Measurements from ENCODE around the gene DHRS2. TPM values are rescaled to one million over a fixed set of nuclear protein-coding genes. Genes with fewer than 3 reads are reported as not detected.

Gene DHRS2
- total RNA-seq, 1 experiment from 2014 or later, result 0.42 TPM

DNA sequence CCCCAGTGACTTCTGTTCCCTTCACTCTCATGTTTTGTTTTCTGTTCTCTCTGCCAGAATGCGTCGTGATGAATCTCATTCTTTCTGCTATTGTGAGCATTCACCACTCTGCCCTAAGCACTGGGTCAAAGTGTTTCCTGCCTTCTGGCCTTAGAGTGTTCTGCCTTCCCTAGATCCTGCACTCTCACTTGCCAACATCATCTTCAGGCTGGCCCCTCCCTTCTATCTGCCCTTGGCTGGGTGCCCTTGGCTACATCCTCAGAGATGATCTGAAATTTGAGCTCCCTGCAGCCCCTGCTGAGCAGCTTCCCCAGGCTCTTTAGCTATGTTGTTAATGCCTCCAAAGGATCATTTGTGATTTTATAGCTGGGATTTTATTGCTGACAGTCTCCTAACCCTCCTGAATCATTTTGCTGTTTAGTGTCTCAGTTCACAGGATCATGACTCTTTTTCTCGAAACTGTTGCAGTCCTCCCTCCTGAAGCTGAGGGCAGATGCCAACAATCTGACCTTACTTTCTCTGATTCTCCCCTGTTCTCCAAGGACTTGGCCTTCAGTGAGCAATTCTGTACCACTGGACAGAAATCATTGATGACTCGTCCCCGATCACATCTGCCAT, 4.5 kb downstream of the DHRS2 start:
- in situ Hi-C loops (cut with HindIII; ENCODE audit: low pct_unique_long_range_greater_than_20kb, low sequenced_read_pairs), result no loop called here
- peak; percentile 41 for DNase-seq (ENCODE audit: low read depth, low spot score)

DNA sequence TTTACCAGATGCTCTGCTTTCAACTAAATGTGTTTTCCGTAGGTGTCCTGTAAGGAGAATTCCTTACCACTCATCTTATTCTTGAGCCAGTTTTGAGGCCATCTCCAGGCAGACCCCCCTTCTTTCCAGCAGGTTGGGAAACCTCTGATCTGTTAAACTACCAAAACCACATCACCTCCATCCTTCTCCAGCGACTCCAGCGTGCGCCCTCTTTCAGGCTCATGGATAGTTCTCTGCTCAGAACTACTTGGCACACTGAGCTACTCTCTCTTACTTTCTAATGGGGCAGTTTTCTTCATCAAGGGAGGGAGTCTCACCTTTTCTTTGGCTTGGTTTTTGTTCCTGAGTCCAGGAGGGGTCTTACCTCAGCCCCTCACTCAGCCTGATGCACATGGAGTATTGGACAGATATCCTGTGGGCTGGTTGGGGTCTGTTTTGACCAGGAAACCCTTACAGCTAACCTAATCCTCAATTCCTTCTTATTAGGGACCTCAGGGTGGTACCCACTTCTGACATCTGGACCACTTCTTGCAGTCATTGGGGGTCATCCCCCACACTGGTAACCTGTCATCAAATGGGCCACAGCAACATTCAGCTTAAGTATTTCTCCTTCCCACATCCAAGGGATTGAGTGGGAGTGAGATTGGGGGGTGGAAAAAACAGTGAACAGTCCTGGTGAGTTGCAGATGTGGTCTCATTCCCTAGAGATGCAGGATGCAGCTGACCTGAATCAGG, 5.2 kb downstream of the DHRS2 start:
- DNase-seq (ENCODE audit: low read depth, low spot score), result no peak
- in situ Hi-C loops (cut with HindIII; ENCODE audit: low pct_unique_long_range_greater_than_20kb, low sequenced_read_pairs), result no loop called here

DNA sequence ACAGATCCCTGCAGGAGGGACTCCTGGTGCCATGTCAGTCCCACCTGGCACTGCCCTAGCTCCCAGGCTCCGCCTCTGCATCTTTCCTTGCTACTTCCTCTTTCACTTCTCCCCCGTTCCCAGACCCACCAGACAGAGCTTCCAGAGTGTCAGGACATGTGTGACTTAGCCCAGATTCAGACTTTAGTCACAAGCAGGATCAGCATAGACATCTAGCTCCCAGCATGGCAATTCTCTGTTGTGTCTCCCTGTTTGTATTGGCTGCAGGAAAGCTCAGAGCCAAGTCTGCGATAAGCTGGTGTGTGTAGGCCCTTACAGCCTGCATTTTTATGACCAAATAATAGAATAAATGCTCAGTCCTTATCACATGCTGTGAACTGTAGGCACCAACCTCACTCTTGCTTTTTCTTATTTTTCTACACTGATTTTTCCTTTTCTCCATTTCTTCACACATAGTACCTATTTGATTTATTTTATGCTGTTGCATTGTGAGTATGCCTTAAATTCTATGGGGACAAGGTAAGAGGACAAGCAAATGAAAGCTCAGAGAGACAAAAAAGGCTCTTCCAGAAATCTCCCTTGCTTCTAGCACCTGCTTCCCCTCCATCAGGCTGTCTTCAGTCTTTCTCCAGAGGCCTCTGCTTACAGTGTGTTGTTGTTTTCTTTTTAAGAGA, 5.9 kb downstream of the DHRS2 start:
- DNase-seq (ENCODE audit: low read depth, low spot score), result no peak
- in situ Hi-C loops (cut with HindIII; ENCODE audit: low pct_unique_long_range_greater_than_20kb, low sequenced_read_pairs), result no loop called here

DNA sequence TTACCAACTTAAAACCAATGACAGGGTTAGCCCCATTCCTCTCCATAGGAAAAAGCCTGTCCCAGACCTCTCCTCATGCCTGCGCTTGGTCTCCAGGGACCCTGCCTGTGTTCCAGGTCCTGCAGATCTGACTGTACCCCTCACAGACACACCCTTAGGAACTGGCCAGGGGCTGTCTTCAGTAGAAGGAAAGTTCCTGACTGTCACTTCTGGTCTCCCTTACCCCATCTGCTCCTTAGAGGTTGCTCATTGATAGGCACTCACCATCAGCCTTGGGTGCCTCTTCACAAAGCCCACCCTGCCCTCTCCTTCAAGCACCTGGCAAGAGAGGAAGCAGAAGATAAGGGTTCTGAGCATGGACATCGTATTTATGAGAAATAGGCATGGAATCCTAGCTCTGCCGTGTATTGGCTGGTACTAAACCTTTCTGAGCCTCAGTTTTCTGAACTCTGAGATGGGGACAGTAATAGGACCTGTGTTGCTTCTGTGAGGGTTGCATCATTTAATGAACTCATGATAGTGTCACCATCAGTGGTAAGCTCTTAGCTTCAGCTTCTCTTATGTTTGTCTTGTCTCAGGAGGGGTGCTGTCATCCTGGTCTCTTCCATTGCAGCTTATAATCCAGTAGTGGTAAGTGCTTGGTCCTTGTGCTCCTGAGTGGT, 7.5 kb downstream of the DHRS2 start:
- DNase-seq (ENCODE audit: low read depth, low spot score), result no peak
- in situ Hi-C loops (cut with HindIII; ENCODE audit: low pct_unique_long_range_greater_than_20kb, low sequenced_read_pairs), result no loop called here

DNA sequence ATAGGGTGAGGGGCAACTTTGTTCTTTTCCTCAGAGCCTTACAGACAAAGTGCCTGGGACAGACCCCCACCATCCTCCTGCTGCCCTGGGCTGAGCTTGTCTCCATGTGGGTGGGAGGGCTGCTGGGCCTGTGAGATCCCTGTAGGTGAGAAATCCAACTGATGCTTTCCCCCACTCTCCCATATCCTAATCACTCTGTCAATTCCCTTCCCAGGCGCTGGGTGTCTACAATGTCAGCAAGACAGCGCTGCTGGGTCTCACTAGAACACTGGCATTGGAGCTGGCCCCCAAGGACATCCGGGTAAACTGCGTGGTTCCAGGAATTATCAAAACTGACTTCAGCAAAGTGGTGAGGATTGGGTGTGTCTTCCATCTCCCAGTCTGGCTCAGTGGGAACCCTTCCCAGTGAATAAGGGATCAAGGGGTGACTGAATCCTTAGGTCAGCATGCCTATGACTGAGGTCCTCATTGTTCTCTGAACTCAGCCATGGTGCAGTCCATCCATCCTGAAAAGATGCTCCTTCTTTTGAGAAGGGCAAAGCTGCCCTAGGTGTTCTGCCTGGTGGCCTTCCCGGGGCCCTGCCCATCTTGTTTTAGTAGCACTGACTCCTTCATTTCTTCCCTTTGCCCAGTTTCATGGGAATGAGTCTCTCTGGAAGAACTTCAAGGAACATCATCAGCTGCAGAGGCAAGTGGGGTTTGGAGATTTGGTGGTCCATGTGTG, 8.2 kb downstream of the DHRS2 start:
- in situ Hi-C loops (cut with HindIII; ENCODE audit: low pct_unique_long_range_greater_than_20kb, low sequenced_read_pairs), result no loop called here
- DNase-seq (ENCODE audit: low read depth, low spot score), result no peak

DNA sequence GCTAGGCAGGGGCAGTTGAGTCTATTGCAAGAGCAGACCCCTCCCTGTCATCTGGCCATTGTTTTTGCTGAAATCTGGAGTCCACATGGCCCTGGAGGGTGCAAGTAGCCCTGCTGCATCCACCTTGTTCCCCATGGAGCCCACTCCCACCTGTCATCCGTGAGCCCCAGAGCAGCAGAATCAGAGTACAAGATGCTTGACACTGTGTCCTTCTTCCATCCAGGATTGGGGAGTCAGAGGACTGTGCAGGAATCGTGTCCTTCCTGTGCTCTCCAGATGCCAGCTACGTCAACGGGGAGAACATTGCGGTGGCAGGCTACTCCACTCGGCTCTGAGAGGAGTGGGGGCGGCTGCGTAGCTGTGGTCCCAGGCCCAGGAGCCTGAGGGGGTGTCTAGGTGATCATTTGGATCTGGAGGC, 8.8 kb downstream of the DHRS2 start:
- in situ Hi-C loops (cut with HindIII; ENCODE audit: low pct_unique_long_range_greater_than_20kb, low sequenced_read_pairs), result no loop called here
- DNase-seq (ENCODE audit: low read depth, low spot score), result no peak

DNA sequence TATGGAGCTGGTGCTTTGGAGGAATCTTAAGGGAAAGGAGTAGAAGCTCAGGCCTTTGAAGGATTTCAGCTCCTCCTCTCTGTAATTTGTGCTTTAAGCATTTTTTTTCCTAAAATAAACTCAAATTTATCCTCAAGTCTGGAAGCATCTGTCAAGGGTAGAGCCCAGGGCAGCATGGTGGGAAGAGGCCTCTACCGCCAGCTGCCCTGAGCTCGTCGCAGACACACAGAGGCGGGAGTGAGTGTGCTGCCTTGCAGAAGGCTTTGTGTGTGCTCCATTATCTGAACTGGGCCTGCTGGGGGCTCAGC, 9.3 kb downstream of the DHRS2 start:
- in situ Hi-C loops (cut with HindIII; ENCODE audit: low pct_unique_long_range_greater_than_20kb, low sequenced_read_pairs), result no loop called here
- DNase-seq (ENCODE audit: low read depth, low spot score), result no peak

DNA sequence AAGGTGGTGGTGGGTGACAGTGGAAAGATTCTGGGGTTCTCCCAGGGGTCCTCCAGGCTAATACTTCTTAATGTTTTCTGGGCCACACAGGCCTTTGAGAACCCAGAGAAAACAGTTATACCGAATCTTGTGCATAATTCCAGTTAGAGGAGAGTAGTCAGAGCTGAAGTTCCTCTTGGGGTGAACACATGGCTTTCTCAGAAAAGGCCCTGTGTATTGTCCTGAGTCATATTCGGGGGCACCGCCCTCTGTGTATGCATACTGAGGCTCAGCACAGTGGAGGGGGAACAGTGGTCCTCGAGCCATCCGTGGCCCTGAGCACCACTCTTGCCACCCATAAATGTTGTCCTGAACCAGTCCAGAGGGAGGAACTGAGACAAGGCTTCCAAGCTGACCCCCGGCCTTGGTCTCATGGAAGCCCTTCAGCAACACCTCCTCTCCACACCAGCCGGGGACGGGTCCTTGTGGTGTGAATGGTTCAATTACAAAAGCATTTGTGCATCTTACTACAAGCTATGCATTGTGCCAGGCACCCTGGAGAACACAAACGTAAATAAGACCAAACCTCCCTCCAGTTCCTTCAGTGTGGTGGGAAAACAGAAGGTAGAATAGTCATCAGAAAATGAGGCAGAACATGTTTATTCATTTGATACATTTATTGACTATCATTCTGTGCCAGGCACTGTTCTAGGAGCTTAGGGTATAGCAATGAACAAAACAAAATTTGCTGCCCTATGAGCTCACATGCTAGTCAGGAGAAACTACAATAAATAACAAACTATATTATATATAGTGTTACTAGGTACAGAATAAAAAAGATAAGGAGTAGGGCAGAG, 9.9 kb downstream of the DHRS2 start:
- in situ Hi-C loops (cut with HindIII; ENCODE audit: low pct_unique_long_range_greater_than_20kb, low sequenced_read_pairs), result no loop called here

DNA sequence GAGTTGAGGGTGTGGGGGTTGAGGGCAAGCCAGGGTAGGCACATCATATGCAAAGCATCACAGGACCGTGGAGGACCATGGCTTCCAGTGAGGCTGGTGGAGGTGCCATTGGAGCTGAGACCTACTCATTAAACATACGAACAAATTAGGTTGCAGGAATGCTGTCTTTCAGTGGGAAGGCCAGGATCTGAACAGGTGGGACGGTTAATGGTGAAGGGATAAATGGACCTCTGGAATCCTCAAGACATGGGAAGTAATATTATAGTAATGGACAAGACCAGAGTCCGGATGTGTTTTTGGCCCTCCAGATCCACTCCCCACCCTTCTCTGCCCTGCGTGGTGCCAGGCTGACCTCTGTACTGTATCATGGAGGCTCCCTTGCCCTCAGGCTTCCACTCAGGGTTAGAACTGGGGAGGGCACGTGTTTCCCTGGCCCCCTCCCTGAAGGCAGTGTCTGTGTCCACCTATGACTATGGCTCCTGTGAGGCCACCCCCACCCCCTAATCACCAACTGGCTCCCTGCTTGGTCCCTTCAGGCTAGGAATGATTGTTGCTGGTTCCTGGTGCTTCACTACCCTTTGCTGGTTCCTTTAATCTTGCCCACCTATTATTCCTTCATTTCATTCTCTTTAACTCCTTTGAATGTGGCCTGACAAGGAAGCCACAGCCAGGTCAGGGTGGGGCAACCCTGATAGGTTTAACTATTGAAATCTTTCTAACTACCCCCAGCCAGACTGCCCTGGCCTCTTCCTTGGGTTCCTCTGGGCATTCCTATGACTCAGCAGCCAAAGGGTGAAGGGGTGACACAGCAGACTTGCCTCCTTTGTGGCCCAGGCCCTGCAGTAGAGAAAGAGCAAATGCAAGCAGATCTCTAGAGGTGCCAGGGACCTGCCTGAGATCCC, 10.7 kb downstream of the DHRS2 start:
- DNase-seq (ENCODE audit: low read depth, low spot score), result no peak
- in situ Hi-C loops (cut with HindIII; ENCODE audit: low pct_unique_long_range_greater_than_20kb, low sequenced_read_pairs), result no loop called here

More for the DNA sequence above, 9.9 kb downstream of the DHRS2 start:
- DNase-seq (ENCODE audit: low read depth, low spot score), result no peak

DNA sequence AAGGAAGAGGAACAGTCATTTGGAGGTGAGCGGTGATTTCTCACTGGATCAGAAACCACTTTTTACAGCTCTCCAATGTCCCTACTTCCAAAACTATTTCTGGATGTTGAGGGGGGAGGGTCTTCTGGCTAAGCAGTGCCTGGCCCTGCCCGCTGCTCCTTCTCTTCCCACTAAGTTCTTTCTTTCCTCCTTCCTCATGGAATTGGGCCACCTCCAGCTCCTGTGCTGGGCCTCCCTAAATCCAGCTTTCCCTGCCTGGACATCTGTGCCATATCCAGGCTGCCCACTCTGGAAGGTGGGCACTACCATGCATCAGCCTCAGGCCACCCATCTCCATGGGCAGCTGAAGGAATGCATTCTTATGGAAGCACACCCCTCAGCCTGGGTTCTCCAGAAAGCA, 11.5 kb downstream of the DHRS2 start:
- in situ Hi-C loops (cut with HindIII; ENCODE audit: low pct_unique_long_range_greater_than_20kb, low sequenced_read_pairs), result no loop called here
- DNase-seq (ENCODE audit: low read depth, low spot score), result no peak

DNA sequence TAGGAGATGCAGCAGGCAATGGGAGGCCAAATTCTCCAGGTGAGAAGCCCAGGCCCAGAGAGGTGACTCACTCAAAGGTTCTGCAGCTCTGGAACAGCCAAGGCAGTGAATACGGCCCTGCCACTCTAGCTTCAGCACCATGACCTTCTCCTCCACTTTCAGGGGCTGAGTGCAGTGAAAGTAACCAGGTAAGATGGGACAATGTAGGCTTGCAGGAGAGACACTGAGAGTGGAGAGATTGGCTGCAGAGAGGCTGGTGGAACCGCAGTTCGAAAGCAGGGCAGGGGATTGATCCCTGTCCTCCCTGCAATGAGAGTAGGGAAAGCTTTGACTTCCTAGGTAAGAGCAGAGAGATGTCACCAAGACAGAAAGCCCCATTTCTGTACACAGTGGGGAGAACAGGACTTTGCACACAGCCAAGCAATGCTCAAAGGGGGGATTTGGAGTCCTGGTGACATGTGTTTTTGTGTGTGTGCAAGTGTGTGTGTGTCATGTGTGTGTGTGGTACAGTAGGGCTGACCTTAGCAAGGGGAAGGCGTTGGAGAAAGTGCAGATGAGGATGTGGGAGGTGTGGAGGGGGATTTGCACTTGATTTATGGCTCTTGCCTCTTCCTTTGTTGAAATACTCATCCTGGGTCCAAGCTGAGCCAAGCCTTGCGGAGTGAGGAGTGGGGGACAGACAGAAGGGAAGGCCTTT, 12.7 kb downstream of the DHRS2 start:
- no peak for DNase-seq (ENCODE audit: low read depth, low spot score)
- in situ Hi-C loops (cut with HindIII; ENCODE audit: low pct_unique_long_range_greater_than_20kb, low sequenced_read_pairs), result no loop called here

DNA sequence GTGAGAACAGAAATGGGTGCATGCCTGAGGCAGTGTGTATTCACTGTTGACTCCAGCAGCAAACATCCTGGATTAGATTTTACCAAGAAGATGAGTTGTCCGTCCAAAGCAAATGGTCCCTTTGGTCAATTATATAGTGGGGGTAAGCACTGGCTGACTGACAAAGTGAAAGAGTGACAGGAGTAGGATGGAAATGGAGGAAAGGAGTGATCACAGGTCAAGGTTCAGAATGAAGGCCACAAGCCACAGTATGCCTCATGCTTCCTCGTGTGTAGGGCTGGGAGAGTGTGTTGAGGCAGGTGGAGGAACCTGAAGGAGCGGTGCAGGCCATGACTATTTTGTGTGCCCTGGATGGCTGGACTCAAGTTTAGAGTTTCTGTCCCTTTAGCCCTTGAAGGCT, 14.3 kb downstream of the DHRS2 start:
- in situ Hi-C loops (cut with HindIII; ENCODE audit: low pct_unique_long_range_greater_than_20kb, low sequenced_read_pairs), result no loop called here
- no peak for DNase-seq (ENCODE audit: low read depth, low spot score)

DNA sequence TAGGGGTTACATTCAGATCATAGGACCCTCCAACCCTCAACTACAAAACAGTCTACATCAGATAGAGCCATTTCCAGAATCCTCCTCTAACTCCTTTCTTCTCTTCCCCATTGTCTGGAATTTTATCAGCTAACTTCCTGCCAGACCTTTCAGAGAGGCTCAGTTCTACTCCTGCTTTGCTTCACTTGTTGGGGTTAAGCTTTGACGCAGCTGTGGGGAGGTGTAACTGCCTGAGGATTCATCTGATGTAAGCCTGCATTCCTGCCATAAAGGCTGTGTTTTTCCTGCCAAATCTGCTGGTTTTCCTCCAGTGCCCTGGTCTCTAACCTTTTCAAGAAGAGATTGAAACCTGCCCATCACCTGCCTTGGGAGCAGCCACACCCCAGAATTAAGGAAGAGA, 16.9 kb downstream of the DHRS2 start:
- in situ Hi-C loops (cut with HindIII; ENCODE audit: low pct_unique_long_range_greater_than_20kb, low sequenced_read_pairs), result no loop called here
- peak; percentile 14 for DNase-seq (ENCODE audit: low read depth, low spot score)

DNA sequence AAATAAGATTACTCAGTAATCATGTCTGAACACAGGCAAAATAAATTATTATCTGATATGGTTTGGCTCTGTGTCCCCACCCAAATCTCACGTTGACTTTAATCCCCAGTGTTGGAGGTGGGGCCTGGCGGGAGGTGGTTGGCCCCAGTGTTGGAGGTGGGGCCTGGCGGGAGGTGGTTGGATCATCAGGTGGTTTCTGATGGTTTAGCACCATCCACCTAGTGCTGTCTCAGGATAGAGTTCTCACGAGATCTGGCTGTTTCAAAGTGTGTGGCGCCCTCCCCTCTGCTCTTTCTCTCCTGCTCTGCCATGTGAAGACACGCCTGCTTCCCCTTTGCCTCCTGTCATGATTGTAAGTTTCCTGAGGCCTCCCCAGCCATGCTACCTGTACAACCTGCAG, 18.1 kb downstream of the DHRS2 start:
- no peak for DNase-seq (ENCODE audit: low read depth, low spot score)
- in situ Hi-C loops (cut with HindIII; ENCODE audit: low pct_unique_long_range_greater_than_20kb, low sequenced_read_pairs), result no loop called here

DNA sequence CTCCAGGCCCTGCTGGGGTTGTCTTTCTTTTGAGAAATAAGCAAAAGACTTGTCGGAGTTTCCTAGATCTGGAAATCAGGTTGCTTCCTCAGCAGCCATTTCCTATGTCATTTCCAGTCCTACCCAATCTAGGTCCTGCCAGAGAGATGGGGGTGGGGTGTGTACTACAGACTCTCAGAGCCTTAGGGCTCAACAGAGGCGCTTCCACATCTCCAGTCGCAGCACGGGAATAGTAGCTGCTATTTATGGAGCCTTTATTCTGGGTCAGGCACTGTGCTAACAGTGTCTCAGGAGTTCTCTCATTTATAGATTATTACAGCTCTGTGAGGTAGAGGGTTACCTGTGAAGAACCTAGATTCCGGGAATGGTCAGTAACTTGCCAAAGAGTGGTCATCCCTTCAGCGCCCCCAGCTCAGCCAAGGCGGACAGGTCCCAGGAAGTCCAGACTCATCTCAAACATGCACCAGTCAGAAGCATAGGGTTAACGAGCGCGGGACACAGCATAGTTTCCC, 21.9 kb downstream of the DHRS2 start:
- no peak for DNase-seq (ENCODE audit: low read depth, low spot score)
- in situ Hi-C loops (cut with HindIII; ENCODE audit: low pct_unique_long_range_greater_than_20kb, low sequenced_read_pairs), result no loop called here
